NCI-H2081 treated with DMSO at 0.1 percent for 48 hours (cell line): ENCODE data around the gene STX8.

Experiments
- DNase-seq: peaks from one replicate; lab custom pipeline; 2025; lab: John Stamatoyannopoulos, UW

The STX8 gene

DNA sequence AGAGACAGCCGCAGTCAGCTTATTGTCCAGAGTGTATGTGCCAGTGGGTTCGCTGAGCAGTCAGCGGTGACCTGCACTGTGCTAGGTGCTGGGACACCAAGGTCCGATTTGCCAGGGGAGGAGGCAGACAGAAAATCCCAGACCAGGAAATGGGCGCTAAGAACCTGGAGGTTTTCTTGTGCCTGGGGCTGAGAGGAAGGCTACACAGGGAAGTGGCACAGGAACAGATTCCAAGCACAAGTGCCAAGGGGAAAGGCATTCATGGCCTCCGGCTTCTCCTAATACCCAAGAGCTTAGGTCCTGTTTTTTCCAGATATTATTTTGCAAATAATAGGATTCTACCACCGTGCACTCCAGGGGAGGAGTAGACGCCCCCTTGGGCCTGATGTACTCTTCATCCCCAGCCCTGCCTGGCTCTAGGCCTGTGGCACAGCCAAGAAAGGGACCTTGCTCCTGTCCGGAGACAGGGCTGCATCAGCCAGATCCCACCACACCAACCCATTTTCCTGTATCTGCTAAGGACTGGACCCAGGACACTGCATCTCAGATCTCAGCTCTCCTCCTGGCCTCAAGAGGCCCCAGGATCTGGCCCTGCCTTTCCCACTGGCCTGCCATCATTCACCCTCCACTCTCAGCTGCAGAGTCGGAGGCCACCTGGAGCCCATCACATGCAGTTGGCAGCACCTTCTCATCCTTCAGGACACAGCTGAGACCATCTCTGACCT is 367.1 kb downstream of the STX8 start:
- no peak for DNase-seq

DNA sequence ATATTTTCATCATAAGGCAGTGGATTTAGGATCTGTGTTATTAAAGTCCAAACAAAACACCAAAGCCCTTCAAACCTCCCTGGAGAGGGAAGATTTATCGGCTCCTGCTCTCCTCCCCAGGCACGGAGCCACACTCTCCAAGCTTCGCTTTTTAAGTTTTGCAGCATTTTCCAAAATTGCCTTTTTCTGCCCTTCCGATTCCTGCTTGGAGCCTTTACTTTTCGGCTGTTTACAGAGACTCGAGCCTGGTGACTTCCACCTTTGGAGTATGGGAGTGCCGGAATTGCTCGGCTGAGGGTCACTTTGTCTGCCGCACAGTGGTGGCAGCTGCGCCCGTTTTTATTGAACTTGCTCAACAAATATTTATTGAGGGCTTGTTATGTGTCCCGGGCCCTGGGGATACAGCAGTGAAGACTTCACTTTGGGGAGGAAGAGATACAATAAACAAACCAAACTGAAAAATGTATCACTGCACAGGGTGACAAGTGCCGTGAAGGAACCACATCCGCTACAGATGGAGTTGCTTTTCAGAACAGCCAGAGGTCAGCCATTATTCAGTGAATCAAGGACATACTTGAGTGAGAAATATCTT is 368.8 kb downstream of the STX8 start:
- no peak for DNase-seq

GRCh38 chr17:9206410-9206703 is 369.3 kb downstream of the STX8 start:
- no peak for DNase-seq

GRCh38 chr17:9205520-9206409 is 369.9 kb downstream of the STX8 start:
- no peak for DNase-seq

DNA sequence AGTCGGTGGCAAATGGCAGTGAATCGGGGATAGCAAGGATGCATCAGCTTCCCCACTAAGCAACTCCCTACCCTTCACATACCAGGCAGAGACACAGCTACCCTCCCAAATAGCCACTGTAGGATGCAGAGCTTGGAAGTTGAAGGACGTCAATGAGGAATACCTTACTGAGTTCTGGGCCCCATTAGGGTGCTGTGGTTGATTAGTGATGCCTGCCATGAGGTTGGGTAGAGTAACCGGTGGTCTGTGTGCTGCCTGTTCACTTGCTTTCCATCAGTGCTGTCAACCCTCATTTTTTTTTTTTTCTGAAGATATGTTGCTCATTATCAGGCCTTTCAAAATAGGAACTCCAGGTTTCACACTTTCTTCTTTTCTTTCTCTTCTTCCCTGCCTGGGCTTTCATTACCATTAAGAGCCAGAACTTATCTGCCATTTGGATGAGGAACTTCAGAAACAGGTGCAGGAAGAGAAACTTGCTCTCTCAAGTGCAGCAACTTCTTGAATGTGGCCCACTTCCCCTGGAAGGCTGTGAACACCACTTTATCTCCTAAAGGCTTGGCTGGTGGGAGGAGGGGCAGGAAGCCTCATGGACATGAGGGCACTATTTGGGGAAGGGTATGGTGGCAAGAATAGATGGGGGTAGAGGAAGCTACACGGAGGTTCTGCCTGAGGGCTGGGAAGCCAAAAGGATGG is 370.8 kb downstream of the STX8 start:
- DNase-seq: no peak

GRCh38 chr17:9203771-9204425 is 371.7 kb downstream of the STX8 start:
- no peak for DNase-seq

DNA sequence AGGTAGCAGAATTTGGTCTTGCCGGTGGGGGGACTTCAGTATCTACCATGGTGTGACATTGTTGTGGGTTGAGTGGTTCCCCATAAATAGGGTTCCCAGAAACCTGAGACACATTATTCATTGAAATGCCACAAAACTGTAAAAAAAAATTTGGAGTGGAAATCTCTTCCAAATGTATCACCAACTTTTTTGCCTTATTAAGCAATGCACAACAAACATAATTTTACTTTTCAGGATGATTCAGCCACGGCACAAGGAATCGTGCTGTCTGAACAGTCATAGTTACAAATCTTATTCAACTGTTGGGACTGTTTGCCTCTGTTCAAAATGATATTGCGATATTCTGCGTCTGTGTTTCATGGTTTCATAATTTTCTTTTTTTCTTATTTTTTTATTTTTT is 373.1 kb downstream of the STX8 start:
- no peak for DNase-seq

DNA sequence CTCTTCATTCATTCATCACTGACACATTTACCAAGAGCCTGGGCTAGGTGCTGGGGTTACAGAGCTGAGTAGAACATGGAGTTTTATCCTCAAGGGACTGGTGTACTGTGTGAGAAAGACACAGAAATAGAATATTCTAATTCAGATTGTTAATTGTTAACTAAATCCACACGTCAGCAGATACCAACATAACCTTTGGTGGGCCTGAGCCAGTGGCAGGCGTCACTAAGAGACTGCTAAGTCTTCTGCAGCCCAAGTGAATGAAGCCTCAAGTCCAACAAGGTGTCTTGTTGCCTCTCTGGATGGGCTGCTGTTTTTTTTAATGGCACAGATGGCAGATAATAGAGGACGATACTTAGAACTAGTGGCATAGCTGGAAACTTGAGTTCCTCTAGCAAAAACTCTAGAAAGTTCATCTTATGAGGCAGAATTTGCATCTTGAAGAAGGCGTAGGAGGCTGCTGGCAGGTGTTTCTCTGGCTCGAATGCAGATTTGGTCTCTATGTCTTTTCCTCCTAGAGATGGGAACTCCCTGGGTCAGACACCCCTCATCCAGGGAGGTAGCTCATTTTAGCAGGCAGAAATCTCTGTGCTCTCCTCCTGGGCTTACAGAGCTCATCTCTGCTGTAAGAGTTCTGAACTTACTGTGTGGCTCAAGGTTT is 374.8 kb downstream of the STX8 start:
- no peak for DNase-seq
